ENCODE measurements around the gene RAB3C.

Gene RAB3C

GRCh38 chr5:58886315-58887207 is 303.7 kb downstream of the RAB3C start:
- peak; percentile 70 for DNase-seq (ENCODE audit: low spot score)

- no peak for DNase-seq (ENCODE audit: low spot score)
These were observed 304.4 kb downstream of the RAB3C start for GRCh38 chr5:58887311-58887710.

GRCh38 chr5:58887721-58888409 is 305.0 kb downstream of the RAB3C start:
- DNase-seq (ENCODE audit: low spot score): no peak

DNA sequence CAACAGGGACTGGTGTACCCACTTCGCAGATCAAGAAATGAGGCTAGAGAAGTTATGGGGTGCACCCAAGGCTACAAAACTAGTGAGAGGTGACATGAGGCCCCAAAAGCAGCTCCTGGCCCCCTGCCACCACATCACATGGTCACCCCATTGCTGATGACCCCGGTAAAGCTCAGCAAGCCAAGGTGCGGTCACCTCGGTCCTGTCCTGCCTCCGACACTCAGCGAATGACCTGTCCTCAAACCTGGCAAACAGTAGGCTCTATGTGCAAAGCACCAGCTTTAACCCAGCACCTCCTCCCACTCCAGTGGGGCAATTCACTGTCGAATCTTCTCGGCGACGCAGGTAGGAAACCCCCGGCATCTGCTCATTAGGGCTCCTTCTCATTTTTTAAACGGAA is 307.4 kb downstream of the RAB3C start:
- no peak for DNase-seq (ENCODE audit: low spot score)

GRCh38 chr5:58890701-58891085 is 307.8 kb downstream of the RAB3C start:
- no peak for DNase-seq (ENCODE audit: low spot score)

DNA sequence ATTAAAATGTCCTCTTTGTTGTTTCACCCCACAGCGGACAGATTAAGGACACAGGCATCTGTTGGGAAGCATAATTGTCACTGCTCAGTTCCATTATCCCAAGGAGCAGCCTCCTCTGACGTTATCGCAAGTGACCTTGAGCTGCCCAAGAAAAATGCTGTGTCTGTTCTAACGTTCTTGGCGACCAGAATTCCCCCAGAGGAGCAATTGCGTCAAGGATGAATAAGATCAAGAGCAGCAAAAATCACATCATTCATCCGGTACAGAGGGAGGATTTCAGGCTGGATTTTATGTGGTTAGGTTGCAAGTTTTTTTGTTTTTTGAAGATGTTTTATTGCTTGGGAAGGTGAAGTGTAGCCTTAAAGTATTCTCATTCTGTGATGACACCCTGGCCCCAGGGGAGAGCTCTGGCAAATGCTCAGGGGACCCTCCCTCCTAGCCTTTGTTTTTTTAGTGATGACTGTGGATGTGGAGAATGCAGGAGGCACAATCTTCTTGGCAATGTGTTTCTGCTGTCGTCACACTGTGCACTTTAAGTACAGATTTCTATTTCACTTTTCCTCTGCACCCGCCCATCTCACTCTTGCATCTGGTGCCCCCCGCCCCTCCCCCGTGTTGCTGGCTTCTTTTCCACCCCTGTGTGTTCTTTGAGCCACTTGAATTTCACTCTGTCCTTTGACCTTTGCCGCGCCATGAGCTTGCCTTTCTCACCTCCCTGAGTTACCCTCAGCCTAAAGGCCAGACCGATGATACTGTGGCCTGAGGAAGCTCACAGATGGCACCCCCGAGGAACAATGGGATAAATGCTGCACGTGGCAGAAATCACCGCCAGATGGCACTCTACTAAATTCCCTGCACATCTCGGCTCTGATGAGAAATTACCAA is 308.5 kb downstream of the RAB3C start:
- peak; percentile 73 for DNase-seq (ENCODE audit: low spot score)

GRCh38 chr5:58891971-58892343 is 309.1 kb downstream of the RAB3C start:
- DNase-seq (ENCODE audit: low spot score): no peak

DNA sequence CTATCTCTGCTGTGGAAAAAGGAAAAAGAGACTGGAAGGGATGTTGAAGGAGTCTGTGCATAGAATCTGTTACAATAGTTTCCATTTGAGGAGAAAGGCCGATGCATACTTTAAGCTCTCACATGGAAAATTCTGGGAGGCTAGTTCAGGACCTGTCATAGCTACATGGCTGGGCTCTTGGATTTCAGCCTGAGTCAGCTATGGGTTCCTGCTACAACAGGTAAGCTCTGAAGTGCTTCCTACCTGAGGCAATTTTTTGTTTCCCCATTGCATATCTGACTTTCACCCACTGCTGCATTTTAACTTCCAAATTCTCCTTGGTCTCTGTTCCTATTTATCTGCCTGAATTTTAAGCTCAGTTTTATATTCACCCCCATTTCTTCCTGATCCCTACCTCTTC is 310.7 kb downstream of the RAB3C start:
- no peak for DNase-seq (ENCODE audit: low spot score)

DNA sequence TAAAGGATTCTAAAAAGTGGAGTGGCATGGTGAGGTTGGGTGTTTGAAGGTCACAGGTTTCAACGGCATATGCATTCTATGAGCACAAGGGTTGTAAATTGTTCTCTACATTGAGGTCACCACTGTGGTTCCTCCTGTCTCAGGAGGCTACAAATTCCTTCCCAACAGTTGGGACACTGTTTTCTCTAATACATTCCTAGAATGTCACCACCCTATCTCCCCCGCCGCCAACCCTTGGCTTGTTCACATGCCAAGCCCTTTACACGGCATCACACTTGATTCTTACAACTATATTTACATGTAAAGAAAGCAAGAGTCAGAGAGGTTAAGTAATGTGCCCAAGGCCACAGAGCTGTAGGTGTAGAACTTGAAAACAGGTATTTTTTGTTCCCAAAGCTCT is 315.1 kb downstream of the RAB3C start:
- DNase-seq (ENCODE audit: low spot score): no peak

DNA sequence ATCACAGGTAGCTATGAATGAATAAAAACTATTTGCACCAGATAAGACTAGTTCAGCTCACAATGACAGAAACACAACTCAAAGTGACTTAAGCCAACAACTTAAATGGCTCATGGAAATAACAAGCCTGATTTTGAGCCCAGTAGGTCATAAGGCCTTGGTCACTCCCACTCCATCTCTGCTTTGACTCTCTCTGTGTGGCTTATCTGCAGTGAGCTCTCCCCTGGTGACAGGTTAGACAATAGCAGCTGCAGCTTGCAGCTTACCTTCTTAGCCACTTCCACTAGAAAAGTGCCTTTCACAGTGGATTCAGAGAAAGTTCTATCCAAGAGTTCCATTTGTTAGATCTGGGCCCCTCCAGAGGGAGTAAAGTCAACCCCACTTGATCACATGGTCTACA is 315.7 kb downstream of the RAB3C start:
- DNase-seq (ENCODE audit: low spot score): no peak

- no peak for DNase-seq (ENCODE audit: low spot score)
These were observed 318.4 kb downstream of the RAB3C start for GRCh38 chr5:58901271-58901670.

DNA sequence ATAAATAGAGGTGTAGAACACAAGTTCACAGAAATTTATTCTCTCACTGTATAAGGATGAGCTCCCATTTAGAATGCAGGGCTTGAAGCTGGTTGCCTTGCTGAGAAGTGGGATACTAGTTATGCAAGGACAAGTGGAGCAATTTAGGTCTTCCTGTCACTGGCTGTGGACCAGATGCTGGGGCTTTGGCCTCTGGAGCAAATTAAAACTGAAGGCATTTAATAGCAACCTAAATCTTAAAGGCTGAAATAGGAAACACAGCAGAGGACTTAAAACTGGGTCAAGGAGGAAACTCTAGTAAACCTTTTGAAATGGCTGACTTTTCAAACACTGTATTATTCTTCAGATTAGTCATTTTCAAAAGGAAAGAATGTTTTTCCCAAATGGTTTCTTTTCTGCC is 319.4 kb downstream of the RAB3C start:
- DNase-seq (ENCODE audit: low spot score): no peak

DNA sequence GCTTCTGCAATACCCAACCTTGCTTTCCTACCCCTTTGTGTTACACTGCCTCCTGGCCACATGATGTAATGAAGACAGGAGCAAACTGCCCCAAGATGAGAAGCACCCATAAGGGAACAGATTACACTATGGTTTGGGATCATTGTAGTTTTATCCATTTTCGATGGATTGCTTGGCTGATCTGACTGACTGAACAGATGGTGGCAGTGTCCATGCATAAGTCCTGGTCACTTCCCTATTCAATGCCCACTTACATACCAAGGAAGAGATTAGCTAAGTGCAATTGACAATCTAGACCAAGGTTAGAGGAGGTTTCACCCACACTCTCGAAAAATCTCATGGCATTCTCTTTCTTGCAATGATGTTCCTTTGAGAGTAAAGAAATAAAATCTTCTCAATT is 319.9 kb downstream of the RAB3C start:
- DNase-seq (ENCODE audit: low spot score): no peak

DNA sequence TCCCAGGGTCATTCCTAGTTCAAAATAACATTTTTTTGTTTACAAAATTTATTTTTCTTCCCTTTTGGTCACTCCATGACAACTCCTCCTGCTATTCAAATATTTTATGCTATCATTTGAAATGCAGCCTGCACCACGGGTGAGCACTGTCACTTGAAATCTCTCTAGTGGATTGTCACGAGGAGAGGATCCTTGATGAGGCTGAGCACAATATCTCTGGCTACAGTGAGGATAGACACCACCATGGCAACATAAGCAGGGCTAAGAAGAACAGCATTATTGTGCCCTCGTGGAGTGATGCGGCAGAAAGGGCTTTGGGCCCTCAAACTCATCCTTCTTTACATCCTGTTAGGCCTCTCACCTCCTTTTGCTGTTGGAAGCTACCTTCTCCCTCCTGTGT is 321.9 kb downstream of the RAB3C start:
- no peak for DNase-seq (ENCODE audit: low spot score)

- no peak for DNase-seq (ENCODE audit: low spot score)
These were observed 323.1 kb downstream of the RAB3C start for GRCh38 chr5:58905944-58906343.

Data from germinal center (tissue), 1 donor.